Measurements from ENCODE around the gene MCAT.

MCAT gene

GRCh38 chr22:43088627-43088983 lies 54.6 kb downstream of the MCAT start:
- no peak for DNase-seq

GRCh38 chr22:43085658-43086606 lies 57.3 kb downstream of the MCAT start:
- DNase-seq, result no peak
